ENCODE data around the gene POLR1H. TPM values are rescaled to one million over a fixed set of nuclear protein-coding genes. Genes with fewer than 3 reads are reported as not detected.

POLR1H gene
- polyA plus RNA-seq, 1 donor from 2014 or later, result 51.4 TPM

DNA sequence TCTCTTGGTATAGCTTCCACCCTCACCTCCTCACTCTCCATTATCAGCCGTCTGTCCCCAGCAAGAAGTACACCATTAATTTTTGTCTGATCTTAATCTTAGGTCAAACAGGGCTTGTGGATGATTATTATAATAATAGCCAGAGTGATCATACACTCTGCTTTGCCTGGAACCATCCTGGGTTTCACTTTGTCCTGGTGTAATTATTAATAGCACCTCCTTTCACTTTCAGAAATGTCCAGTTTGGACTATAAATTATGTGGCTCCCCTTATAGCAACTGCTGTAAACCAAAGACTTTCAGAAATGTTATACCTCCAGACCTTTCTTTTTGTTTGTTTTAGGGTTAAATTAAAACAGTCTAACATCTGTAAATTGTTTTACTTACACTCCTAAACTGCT lies 52.8 kb downstream of the POLR1H start:
- Histone ChIP-seq H3K9ac (ENCODE audit: low read length) (no peak overlapping the region), H3K9me3 (ENCODE audit: low read length) (no peaks in the 10 kb centered on the region), H2AFZ (ENCODE audit: low read depth, low read length) (no peak overlapping the region), H3K4me3 (ENCODE audit: low read length) (no peak overlapping the region), H3K9me2 (ENCODE audit: insufficient read depth, low read length) (no peaks in the 10 kb centered on the region), H3K27me3 (ENCODE audit: insufficient read depth, low read depth, low read length) (peaks cover 21% of the 10 kb centered on the region), H3F3A (ENCODE audit: insufficient read depth, low read length, poor library complexity, severe bottlenecking) (no peaks in the 10 kb centered on the region), H3K36me3 (ENCODE audit: insufficient read depth, low read length) (no peaks in the 10 kb centered on the region), H3K27ac (ENCODE audit: low read length) (no peak overlapping the region), H3K79me2 (replicated peaks; ENCODE audit: insufficient read depth, low read length) (no peaks in the 10 kb centered on the region), H3K4me2 (ENCODE audit: low read length) (no peak overlapping the region), H4K20me1 (ENCODE audit: insufficient read depth) (no peaks in the 10 kb centered on the region)
- TF ChIP-seq EZH2 (IDR thresholded peaks at IDR 0.05; ENCODE audit: borderline replicate concordance, insufficient read depth, low read length, poor library complexity, severe bottlenecking), result no peak
- TF ChIP-seq TAF1 (IDR thresholded peaks at IDR 0.05; ENCODE audit: low read depth), result no peak
- TF ChIP-seq, protein P1, sequence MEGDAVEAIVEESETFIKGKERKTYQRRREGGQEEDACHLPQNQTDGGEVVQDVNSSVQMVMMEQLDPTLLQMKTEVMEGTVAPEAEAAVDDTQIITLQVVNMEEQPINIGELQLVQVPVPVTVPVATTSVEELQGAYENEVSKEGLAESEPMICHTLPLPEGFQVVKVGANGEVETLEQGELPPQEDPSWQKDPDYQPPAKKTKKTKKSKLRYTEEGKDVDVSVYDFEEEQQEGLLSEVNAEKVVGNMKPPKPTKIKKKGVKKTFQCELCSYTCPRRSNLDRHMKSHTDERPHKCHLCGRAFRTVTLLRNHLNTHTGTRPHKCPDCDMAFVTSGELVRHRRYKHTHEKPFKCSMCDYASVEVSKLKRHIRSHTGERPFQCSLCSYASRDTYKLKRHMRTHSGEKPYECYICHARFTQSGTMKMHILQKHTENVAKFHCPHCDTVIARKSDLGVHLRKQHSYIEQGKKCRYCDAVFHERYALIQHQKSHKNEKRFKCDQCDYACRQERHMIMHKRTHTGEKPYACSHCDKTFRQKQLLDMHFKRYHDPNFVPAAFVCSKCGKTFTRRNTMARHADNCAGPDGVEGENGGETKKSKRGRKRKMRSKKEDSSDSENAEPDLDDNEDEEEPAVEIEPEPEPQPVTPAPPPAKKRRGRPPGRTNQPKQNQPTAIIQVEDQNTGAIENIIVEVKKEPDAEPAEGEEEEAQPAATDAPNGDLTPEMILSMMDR (IDR thresholded peaks at IDR 0.05; ENCODE audit: poor library complexity, severe bottlenecking), result no peak
- no peak for TF ChIP-seq RAD21 (conservative IDR thresholded peaks at IDR 0.05)
- TF ChIP-seq SMC3 (conservative IDR thresholded peaks at IDR 0.05; ENCODE audit: poor library complexity), result no peak

Small RNAs within 50 kb of the gene (small RNA-seq; reads per million reads assigned to genes)
- gene RF02218, result 0 reads per million in 3 experiments
- gene RF02219, result 0 reads per million in 3 experiments
- gene RF02220, result 0 reads per million in 3 experiments

Other genes starting within 250 kb of the POLR1H start
- not detected in 2 replicates for gene HLA-G, start 233.4 kb upstream of the POLR1H start, polyA plus RNA-seq
- 47.6 and 58.7 TPM in 2 replicates for gene HLA-A, start 118.7 kb upstream of the POLR1H start, polyA plus RNA-seq
- 39.7 and 48.1 TPM in 2 replicates for gene PPP1R11, start 5.9 kb downstream of the POLR1H start, polyA plus RNA-seq
- gene RNF39, start 14.5 kb downstream of the POLR1H start, polyA plus RNA-seq, result not detected in 2 replicates
- gene TRIM31, start 51.8 kb downstream of the POLR1H start, polyA plus RNA-seq, result not detected in 2 replicates
- gene TRIM40, start 74.9 kb downstream of the POLR1H start, polyA plus RNA-seq, result not detected in 2 replicates
- not detected in 2 replicates for gene TRIM10, start 99.9 kb downstream of the POLR1H start, polyA plus RNA-seq
- gene TRIM15, start 102.3 kb downstream of the POLR1H start, polyA plus RNA-seq, result not detected in 2 replicates
- 23.5 and 25.9 TPM in 2 replicates for gene TRIM26, start 152.1 kb downstream of the POLR1H start, polyA plus RNA-seq